ENCODE data around the gene XPR1. TPM values are rescaled to one million over a fixed set of nuclear protein-coding genes. Genes with fewer than 3 reads are reported as not detected.

XPR1 gene
- total and polyA plus RNA-seq, 2 of the 8 experiments (the other 6 are each of a cell fraction or from before 2014, with no cell fraction given) = 28.6 to 43.9 TPM

DNA sequence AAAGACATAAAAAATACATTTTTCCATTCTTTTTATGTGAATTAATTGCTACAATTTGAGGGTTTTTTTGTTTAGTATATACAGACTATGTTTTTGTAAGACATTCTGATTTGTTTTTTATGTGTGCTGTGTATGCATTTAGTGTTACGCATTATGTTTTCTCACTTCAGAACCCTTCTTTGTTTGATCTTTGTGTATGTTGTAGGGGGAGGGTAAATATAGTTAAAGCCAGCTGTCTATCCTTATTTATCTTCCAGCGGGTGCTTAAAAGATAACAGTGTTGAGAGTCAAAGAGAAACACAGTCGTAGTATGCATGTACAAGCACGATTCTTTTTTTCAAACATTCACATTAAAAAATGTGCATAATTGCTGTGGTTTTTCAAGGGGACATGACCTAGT, 183.4 kb downstream of the XPR1 start (continued):
- TF ChIP-seq POLR2AphosphoS5 (IDR thresholded peaks at IDR 0.05; ENCODE audit: low read depth, low read length) = no peak
- TF ChIP-seq, protein P1, sequence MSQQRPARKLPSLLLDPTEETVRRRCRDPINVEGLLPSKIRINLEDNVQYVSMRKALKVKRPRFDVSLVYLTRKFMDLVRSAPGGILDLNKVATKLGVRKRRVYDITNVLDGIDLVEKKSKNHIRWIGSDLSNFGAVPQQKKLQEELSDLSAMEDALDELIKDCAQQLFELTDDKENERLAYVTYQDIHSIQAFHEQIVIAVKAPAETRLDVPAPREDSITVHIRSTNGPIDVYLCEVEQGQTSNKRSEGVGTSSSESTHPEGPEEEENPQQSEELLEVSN (IDR thresholded peaks at IDR 0.05) = no peak
- no peak for TF ChIP-seq TAF1 (IDR thresholded peaks at IDR 0.05; ENCODE audit: low read depth, low read length)
- no peak for TF ChIP-seq SIN3A (conservative IDR thresholded peaks at IDR 0.05 in 1 of 2, IDR thresholded peaks at IDR 0.05 in 1 of 2; ENCODE audit: low read depth in 1 of 2, low read length in 2 of 2)
- TF ChIP-seq POU5F1 (IDR thresholded peaks at IDR 0.05; ENCODE audit: low read depth, low read length) = no peak
- no peak for TF ChIP-seq EZH2 (IDR thresholded peaks at IDR 0.05; ENCODE audit: low read depth, low read length, severe bottlenecking)
- no peak for TF ChIP-seq SAP30 (IDR thresholded peaks at IDR 0.05; ENCODE audit: insufficient read depth, insufficient replicate concordance, low read length)

Measured in H1 (cell line).